ENCODE results near the gene CYB561A3. TPM values are rescaled to one million over a fixed set of nuclear protein-coding genes. Genes with fewer than 3 reads are reported as not detected.

The CYB561A3 gene
- total and polyA plus RNA-seq, 2 of the 13 experiments (the other 11 are each of a cell fraction or from before 2014, with no cell fraction given), result 11.4 to 14.9 TPM

GRCh38 chr11:61369372-61370348, 8.0 kb upstream of the CYB561A3 start (continued):
- TF ChIP-seq ZFP91 (CRISPR knock-in tag; IDR thresholded peaks at IDR 0.05; ENCODE audit: borderline replicate concordance) (peak; percentile 36), ZFX (CRISPR knock-in tag; IDR thresholded peaks at IDR 0.05; ENCODE audit: low read depth) (0 out of 2 replicates have a peak, but pooled peaks have one; percentile 35), ZNF607 (CRISPR knock-in tag; IDR thresholded peaks at IDR 0.05; ENCODE audit: borderline replicate concordance) (no peak), PREB (CRISPR knock-in tag; IDR thresholded peaks at IDR 0.05) (no peak), ZNF564 (CRISPR knock-in tag; IDR thresholded peaks at IDR 0.05) (no peak), MXD4 (CRISPR knock-in tag; IDR thresholded peaks at IDR 0.05) (0 out of 2 replicates have a peak, but pooled peaks have one; percentile 35), NFKB2 (CRISPR knock-in tag; IDR thresholded peaks at IDR 0.05; ENCODE audit: borderline replicate concordance) (no peak), ZNF672 (CRISPR knock-in tag; IDR thresholded peaks at IDR 0.05) (0 out of 2 replicates have a peak, but pooled peaks have one; percentile 57), U2AF1 (optimal IDR thresholded peaks at IDR 0.05; ENCODE audit: low read depth, low read length) (no peak), RBAK (CRISPR knock-in tag; IDR thresholded peaks at IDR 0.05) (0 out of 2 replicates have a peak, but pooled peaks have one; percentile 36), RXRB (CRISPR knock-in tag; IDR thresholded peaks at IDR 0.05; ENCODE audit: borderline replicate concordance) (peak; percentile 84), ZNF747 (CRISPR knock-in tag; IDR thresholded peaks at IDR 0.05; ENCODE audit: borderline replicate concordance) (peak; percentile 71; the same call in 1 of the 2 replicates)
- TF ChIP-seq, protein P1, sequence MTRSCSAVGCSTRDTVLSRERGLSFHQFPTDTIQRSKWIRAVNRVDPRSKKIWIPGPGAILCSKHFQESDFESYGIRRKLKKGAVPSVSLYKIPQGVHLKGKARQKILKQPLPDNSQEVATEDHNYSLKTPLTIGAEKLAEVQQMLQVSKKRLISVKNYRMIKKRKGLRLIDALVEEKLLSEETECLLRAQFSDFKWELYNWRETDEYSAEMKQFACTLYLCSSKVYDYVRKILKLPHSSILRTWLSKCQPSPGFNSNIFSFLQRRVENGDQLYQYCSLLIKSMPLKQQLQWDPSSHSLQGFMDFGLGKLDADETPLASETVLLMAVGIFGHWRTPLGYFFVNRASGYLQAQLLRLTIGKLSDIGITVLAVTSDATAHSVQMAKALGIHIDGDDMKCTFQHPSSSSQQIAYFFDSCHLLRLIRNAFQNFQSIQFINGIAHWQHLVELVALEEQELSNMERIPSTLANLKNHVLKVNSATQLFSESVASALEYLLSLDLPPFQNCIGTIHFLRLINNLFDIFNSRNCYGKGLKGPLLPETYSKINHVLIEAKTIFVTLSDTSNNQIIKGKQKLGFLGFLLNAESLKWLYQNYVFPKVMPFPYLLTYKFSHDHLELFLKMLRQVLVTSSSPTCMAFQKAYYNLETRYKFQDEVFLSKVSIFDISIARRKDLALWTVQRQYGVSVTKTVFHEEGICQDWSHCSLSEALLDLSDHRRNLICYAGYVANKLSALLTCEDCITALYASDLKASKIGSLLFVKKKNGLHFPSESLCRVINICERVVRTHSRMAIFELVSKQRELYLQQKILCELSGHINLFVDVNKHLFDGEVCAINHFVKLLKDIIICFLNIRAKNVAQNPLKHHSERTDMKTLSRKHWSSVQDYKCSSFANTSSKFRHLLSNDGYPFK (CRISPR knock-in tag; IDR thresholded peaks at IDR 0.05; ENCODE audit: borderline replicate concordance), result no peak
- TF ChIP-seq, protein P2, sequence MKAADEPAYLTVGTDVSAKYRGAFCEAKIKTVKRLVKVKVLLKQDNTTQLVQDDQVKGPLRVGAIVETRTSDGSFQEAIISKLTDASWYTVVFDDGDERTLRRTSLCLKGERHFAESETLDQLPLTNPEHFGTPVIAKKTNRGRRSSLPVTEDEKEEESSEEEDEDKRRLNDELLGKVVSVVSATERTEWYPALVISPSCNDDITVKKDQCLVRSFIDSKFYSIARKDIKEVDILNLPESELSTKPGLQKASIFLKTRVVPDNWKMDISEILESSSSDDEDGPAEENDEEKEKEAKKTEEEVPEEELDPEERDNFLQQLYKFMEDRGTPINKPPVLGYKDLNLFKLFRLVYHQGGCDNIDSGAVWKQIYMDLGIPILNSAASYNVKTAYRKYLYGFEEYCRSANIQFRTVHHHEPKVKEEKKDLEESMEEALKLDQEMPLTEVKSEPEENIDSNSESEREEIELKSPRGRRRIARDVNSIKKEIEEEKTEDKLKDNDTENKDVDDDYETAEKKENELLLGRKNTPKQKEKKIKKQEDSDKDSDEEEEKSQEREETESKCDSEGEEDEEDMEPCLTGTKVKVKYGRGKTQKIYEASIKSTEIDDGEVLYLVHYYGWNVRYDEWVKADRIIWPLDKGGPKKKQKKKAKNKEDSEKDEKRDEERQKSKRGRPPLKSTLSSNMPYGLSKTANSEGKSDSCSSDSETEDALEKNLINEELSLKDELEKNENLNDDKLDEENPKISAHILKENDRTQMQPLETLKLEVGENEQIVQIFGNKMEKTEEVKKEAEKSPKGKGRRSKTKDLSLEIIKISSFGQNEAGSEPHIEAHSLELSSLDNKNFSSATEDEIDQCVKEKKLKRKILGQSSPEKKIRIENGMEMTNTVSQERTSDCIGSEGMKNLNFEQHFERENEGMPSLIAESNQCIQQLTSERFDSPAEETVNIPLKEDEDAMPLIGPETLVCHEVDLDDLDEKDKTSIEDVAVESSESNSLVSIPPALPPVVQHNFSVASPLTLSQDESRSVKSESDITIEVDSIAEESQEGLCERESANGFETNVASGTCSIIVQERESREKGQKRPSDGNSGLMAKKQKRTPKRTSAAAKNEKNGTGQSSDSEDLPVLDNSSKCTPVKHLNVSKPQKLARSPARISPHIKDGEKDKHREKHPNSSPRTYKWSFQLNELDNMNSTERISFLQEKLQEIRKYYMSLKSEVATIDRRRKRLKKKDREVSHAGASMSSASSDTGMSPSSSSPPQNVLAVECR (CRISPR knock-in tag; IDR thresholded peaks at IDR 0.05; ENCODE audit: borderline replicate concordance), result peak; percentile 75; the same call in 1 of the 2 replicates
- TF ChIP-seq, protein P3, sequence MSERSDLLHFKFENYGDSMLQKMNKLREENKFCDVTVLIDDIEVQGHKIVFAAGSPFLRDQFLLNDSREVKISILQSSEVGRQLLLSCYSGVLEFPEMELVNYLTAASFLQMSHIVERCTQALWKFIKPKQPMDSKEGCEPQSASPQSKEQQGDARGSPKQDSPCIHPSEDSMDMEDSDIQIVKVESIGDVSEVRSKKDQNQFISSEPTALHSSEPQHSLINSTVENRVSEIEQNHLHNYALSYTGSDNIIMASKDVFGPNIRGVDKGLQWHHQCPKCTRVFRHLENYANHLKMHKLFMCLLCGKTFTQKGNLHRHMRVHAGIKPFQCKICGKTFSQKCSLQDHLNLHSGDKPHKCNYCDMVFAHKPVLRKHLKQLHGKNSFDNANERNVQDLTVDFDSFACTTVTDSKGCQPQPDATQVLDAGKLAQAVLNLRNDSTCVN (CRISPR knock-in tag; IDR thresholded peaks at IDR 0.05; ENCODE audit: borderline replicate concordance), result 0 out of 2 replicates have a peak, but pooled peaks have one; percentile 19

Measured in HepG2 (cell line).